Measurements from ENCODE around the gene OPTC.

The OPTC gene

DNA sequence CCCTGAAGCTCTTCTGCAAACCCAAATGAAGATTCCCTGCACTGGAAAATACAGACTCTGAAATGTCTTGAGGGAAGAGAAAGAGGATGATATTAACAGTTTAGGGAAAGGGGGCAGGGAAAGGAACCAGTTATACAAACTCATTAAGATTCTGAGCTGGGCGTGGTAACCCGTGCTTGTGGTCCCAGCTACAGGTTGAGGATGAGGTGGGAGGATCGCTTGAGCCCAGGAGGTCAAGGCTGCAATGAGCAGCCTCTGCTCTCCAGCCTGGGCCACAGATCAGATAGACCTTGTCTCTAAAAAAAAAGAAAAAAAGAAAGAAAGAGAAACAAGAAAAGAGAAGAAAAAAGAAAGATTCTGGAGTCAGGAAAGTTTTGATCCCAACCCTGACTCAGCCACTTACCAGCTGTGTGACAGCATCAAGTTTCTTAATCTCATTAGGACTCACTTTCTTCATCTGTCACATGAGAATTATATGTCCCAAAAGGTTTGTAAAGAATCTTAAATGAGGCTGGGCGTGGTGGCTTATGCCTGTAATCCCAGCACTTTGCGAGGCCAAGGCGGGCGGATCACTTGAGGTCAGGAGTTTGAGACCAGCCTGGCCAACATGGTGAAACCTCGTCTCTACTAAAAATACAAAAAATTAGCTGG lies 53.9 kb downstream of the OPTC start:
- no peak overlapping the region for H2AK5ac ChIP-seq (ENCODE audit: low read length)
- H2BK120ac ChIP-seq (ENCODE audit: low read depth, low read length): no peak overlapping the region
- H3K36me3 ChIP-seq (ENCODE audit: control insufficient read depth, insufficient read depth, low read length): no peaks in the 10 kb centered on the region
- H3K9ac ChIP-seq (ENCODE audit: low read length): no peak overlapping the region
- H3K4ac ChIP-seq (ENCODE audit: low read depth, low read length): no peak overlapping the region
- no peak overlapping the region for H2BK5ac ChIP-seq (ENCODE audit: low read length)
- H3K18ac ChIP-seq (ENCODE audit: low read length): no peak overlapping the region
- no peak overlapping the region for H4K5ac ChIP-seq (ENCODE audit: low read length)
- no peaks in the 10 kb centered on the region for H3K79me1 ChIP-seq (ENCODE audit: low read length)
- WGBS (ENCODE audit: extremely low coverage, insufficient coverage, low lambda C conversion rate): no CpG with 5 or more reads among the region's 8 CpGs
- DNase-seq: no peak
- H3K4me2 ChIP-seq (ENCODE audit: low read length): no peak overlapping the region
- H3K23ac ChIP-seq (ENCODE audit: low read length): no peak overlapping the region
- no peak overlapping the region for H3K4me3 ChIP-seq (ENCODE audit: low read length)
- H3K27me3 ChIP-seq (ENCODE audit: insufficient read depth, low read length, poor library complexity): no peaks in the 10 kb centered on the region
- no peak overlapping the region for H4K8ac ChIP-seq (ENCODE audit: low read depth, low read length)
- H3K56ac ChIP-seq (ENCODE audit: low read length): no peak overlapping the region
- no peak overlapping the region for H3K27ac ChIP-seq (ENCODE audit: low read depth, low read length)
- no peaks in the 10 kb centered on the region for H3K79me2 ChIP-seq (ENCODE audit: control insufficient read depth, insufficient read depth, low read length)
- peaks cover 16% of the 10 kb centered on the region for H3K4me1 ChIP-seq (ENCODE audit: control insufficient read depth, low read depth, low read length)
- no peak overlapping the region for H2BK15ac ChIP-seq (replicated peaks; ENCODE audit: low read depth)

DNA sequence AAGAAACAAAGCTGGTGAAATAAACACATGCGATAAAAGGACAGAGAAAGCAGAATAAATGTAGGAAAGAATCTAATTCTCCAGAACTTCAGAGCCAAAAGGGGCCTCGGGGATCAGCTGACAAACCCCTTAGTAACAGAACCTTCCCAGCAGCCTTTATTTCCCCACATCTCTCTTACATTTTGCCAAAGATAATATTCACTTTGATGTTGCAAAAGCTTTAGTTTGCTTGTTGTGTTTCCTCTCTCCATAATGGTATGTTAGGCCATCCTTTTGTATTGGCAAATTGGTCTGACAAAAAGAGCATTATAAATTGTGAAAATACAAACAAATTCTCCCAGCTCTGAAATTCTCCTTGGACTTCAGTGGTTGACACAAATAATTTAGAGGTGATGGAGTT lies 54.9 kb downstream of the OPTC start:
- Histone ChIP-seq H2AK5ac (ENCODE audit: low read length) (no peak overlapping the region), H2BK120ac (ENCODE audit: low read depth, low read length) (no peak overlapping the region), H4K8ac (ENCODE audit: low read depth, low read length) (no peak overlapping the region), H3K79me1 (ENCODE audit: low read length) (no peaks in the 10 kb centered on the region), H3K9ac (ENCODE audit: low read length) (no peak overlapping the region), H2BK5ac (ENCODE audit: low read length) (no peak overlapping the region), H3K27me3 (ENCODE audit: insufficient read depth, low read length, poor library complexity) (no peaks in the 10 kb centered on the region), H3K79me2 (ENCODE audit: control insufficient read depth, insufficient read depth, low read length) (no peaks in the 10 kb centered on the region), H2BK15ac (replicated peaks; ENCODE audit: low read depth) (no peak overlapping the region), H4K5ac (ENCODE audit: low read length) (no peak overlapping the region), H3K56ac (ENCODE audit: low read length) (no peak overlapping the region), H3K4me2 (ENCODE audit: low read length) (no peak overlapping the region), H3K4me1 (ENCODE audit: control insufficient read depth, low read depth, low read length) (peaks cover 16% of the 10 kb centered on the region), H3K4ac (ENCODE audit: low read depth, low read length) (no peak overlapping the region), H3K27ac (ENCODE audit: low read depth, low read length) (no peak overlapping the region), H3K36me3 (ENCODE audit: control insufficient read depth, insufficient read depth, low read length) (no peaks in the 10 kb centered on the region), H3K18ac (ENCODE audit: low read length) (no peak overlapping the region), H3K23ac (ENCODE audit: low read length) (no peak overlapping the region), H3K4me3 (ENCODE audit: low read length) (no peak overlapping the region)
- no peak for DNase-seq
- no CpG with 5 or more reads among the region's 2 CpGs for WGBS (ENCODE audit: extremely low coverage, insufficient coverage, low lambda C conversion rate)

DNA sequence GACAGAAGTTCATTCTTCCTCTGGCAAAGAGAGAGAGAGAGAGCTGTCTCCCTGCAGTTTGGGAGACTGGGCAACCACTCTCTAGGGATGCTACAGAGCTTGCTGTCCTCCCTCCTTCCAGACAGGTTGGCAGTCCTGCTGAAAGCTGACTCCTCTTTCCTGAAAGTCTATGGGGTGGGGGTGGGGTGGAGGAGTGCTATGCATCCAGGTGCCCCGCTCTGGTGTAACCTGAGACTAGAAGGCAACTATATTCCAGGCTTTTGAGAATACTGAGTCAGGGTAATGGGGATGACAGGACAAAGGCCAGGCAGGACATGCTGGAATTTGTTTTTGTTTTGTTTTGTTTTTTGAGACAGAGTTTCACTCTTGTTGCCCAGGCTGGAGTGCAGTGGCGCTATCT lies 55.4 kb downstream of the OPTC start:
- Histone ChIP-seq H3K56ac (ENCODE audit: low read length) (no peak overlapping the region), H3K4me3 (ENCODE audit: low read length) (no peak overlapping the region), H2AK5ac (ENCODE audit: low read length) (no peak overlapping the region), H3K18ac (ENCODE audit: low read length) (no peak overlapping the region), H3K23ac (ENCODE audit: low read length) (no peak overlapping the region), H2BK120ac (ENCODE audit: low read depth, low read length) (no peak overlapping the region), H3K79me1 (ENCODE audit: low read length) (no peaks in the 10 kb centered on the region), H2BK5ac (ENCODE audit: low read length) (no peak overlapping the region), H3K27me3 (ENCODE audit: insufficient read depth, low read length, poor library complexity) (no peaks in the 10 kb centered on the region), H2BK15ac (replicated peaks; ENCODE audit: low read depth) (no peak overlapping the region), H3K4ac (ENCODE audit: low read depth, low read length) (no peak overlapping the region), H3K79me2 (ENCODE audit: control insufficient read depth, insufficient read depth, low read length) (no peaks in the 10 kb centered on the region), H4K8ac (ENCODE audit: low read depth, low read length) (no peak overlapping the region), H3K4me2 (ENCODE audit: low read length) (no peak overlapping the region), H3K9ac (ENCODE audit: low read length) (no peak overlapping the region), H3K27ac (ENCODE audit: low read depth, low read length) (no peak overlapping the region), H3K4me1 (ENCODE audit: control insufficient read depth, low read depth, low read length) (peaks cover 13% of the 10 kb centered on the region), H3K36me3 (ENCODE audit: control insufficient read depth, insufficient read depth, low read length) (no peaks in the 10 kb centered on the region), H4K5ac (ENCODE audit: low read length) (no peak overlapping the region)
- no CpG with 5 or more reads among the region's 2 CpGs for WGBS (ENCODE audit: extremely low coverage, insufficient coverage, low lambda C conversion rate)
- DNase-seq: peak; percentile 85

DNA sequence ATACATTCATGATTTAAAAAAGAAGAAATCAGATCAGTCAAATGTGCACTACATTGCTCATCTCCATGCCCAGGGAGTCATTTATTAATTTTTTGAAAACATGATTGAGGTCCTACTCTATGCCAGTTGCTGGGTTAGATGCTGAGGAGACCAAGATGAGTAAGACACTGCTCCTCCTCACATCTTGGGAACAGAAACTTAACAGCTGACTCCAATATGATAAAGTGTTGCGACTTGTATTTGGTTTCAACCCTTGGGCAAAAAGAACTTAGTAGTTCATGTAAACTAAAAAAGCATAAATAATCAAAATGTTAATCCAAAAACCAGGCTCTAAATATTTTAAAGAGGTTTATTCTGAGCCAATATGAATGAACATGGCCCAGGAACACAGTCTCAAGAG lies 56.9 kb downstream of the OPTC start:
- Histone ChIP-seq H3K79me1 (ENCODE audit: low read length) (no peaks in the 10 kb centered on the region), H3K36me3 (ENCODE audit: control insufficient read depth, insufficient read depth, low read length) (no peaks in the 10 kb centered on the region)
- WGBS (ENCODE audit: extremely low coverage, insufficient coverage, low lambda C conversion rate): no CpG with 5 or more reads among the region's 1 CpG

DNA sequence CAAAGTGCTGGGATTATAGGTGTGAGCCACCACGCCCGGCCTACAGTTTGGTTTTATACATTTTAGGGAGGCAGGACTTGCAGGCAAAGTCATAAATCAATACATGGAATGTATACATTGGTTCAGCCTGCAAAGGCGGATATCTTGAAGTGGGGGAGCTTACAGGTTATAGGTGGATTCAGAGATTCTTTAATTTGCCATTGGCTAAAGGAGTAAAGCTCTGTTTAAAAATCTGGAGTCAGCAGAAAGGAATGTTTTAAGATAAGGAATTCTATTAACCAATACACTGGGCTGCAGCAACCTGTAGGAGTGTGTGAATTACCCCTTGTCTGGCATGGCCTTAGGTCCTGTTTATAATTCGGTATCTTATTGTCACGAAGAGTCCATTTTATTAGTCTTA lies 57.6 kb downstream of the OPTC start:
- Histone ChIP-seq H3K27me3 (ENCODE audit: insufficient read depth, low read length, poor library complexity) (no peaks in the 10 kb centered on the region), H3K4me1 (ENCODE audit: control insufficient read depth, low read depth, low read length) (peaks cover 21% of the 10 kb centered on the region), H3K23ac (ENCODE audit: low read length) (no peak overlapping the region), H3K27ac (ENCODE audit: low read depth, low read length) (no peak overlapping the region), H3K4me2 (ENCODE audit: low read length) (no peak overlapping the region), H2BK120ac (ENCODE audit: low read depth, low read length) (no peak overlapping the region), H3K18ac (ENCODE audit: low read length) (no peak overlapping the region), H4K5ac (ENCODE audit: low read length) (no peak overlapping the region), H3K9ac (ENCODE audit: low read length) (no peak overlapping the region), H3K56ac (ENCODE audit: low read length) (no peak overlapping the region), H2AK5ac (ENCODE audit: low read length) (no peak overlapping the region), H3K4me3 (ENCODE audit: low read length) (no peak overlapping the region), H3K79me2 (ENCODE audit: control insufficient read depth, insufficient read depth, low read length) (no peaks in the 10 kb centered on the region), H3K36me3 (ENCODE audit: control insufficient read depth, insufficient read depth, low read length) (no peaks in the 10 kb centered on the region), H2BK15ac (replicated peaks; ENCODE audit: low read depth) (no peak overlapping the region), H3K79me1 (ENCODE audit: low read length) (no peaks in the 10 kb centered on the region), H2BK5ac (ENCODE audit: low read length) (no peak overlapping the region), H4K8ac (ENCODE audit: low read depth, low read length) (no peak overlapping the region), H3K4ac (ENCODE audit: low read depth, low read length) (no peak overlapping the region)
- no CpG with 5 or more reads among the region's 5 CpGs for WGBS (ENCODE audit: extremely low coverage, insufficient coverage, low lambda C conversion rate)
- peak; percentile 92 for DNase-seq

More for the DNA sequence above, 56.9 kb downstream of the OPTC start:
- Histone ChIP-seq H3K4me2 (ENCODE audit: low read length) (no peak overlapping the region), H3K56ac (ENCODE audit: low read length) (no peak overlapping the region), H3K9ac (ENCODE audit: low read length) (no peak overlapping the region), H3K18ac (ENCODE audit: low read length) (no peak overlapping the region), H2BK15ac (replicated peaks; ENCODE audit: low read depth) (no peak overlapping the region), H3K4ac (ENCODE audit: low read depth, low read length) (no peak overlapping the region), H2BK120ac (ENCODE audit: low read depth, low read length) (no peak overlapping the region), H3K27me3 (ENCODE audit: insufficient read depth, low read length, poor library complexity) (no peaks in the 10 kb centered on the region), H3K4me3 (ENCODE audit: low read length) (no peak overlapping the region), H3K27ac (ENCODE audit: low read depth, low read length) (no peak overlapping the region), H2AK5ac (ENCODE audit: low read length) (no peak overlapping the region), H3K4me1 (ENCODE audit: control insufficient read depth, low read depth, low read length) (peaks cover 14% of the 10 kb centered on the region), H4K8ac (ENCODE audit: low read depth, low read length) (no peak overlapping the region), H3K79me2 (ENCODE audit: control insufficient read depth, insufficient read depth, low read length) (no peaks in the 10 kb centered on the region), H4K5ac (ENCODE audit: low read length) (no peak overlapping the region), H2BK5ac (ENCODE audit: low read length) (no peak overlapping the region), H3K23ac (ENCODE audit: low read length) (no peak overlapping the region)
- DNase-seq: no peak

DNA sequence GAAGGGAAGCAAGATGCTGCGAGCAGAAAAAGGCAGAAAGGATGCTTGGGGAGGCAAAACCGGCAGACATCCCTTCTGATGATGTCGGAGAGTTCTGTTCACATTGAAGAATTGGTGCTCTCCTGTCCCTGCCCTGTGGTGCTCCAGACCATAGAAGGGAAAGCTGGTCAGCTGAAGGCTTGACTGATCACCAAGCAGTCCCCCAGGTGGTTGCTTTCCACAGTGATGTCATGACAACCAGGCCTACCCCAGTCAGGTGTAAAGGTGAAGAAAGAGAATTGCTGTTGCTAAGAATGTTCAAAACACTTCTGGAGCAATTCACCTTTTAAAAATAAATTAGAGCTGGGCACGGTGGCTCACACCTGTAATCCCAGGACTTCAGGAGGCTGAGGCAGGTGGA lies 59.5 kb downstream of the OPTC start:
- Histone ChIP-seq H3K4me1 (ENCODE audit: control insufficient read depth, low read depth, low read length) (peaks cover 33% of the 10 kb centered on the region), H2BK15ac (replicated peaks; ENCODE audit: low read depth) (no peak overlapping the region)
- DNase-seq: no peak

More for the DNA sequence above, 59.5 kb downstream of the OPTC start:
- Histone ChIP-seq H2BK120ac (ENCODE audit: low read depth, low read length) (no peak overlapping the region), H3K4me3 (ENCODE audit: low read length) (no peak overlapping the region), H2BK5ac (ENCODE audit: low read length) (no peak overlapping the region), H3K79me1 (ENCODE audit: low read length) (no peaks in the 10 kb centered on the region), H2AK5ac (ENCODE audit: low read length) (no peak overlapping the region), H3K9ac (ENCODE audit: low read length) (no peak overlapping the region), H3K18ac (ENCODE audit: low read length) (no peak overlapping the region), H3K56ac (ENCODE audit: low read length) (no peak overlapping the region), H3K27ac (ENCODE audit: low read depth, low read length) (no peak overlapping the region), H3K4me2 (ENCODE audit: low read length) (no peak overlapping the region), H4K5ac (ENCODE audit: low read length) (no peak overlapping the region), H3K36me3 (ENCODE audit: control insufficient read depth, insufficient read depth, low read length) (no peaks in the 10 kb centered on the region), H3K4ac (ENCODE audit: low read depth, low read length) (no peak overlapping the region), H4K8ac (ENCODE audit: low read depth, low read length) (no peak overlapping the region), H3K23ac (ENCODE audit: low read length) (no peak overlapping the region), H3K79me2 (ENCODE audit: control insufficient read depth, insufficient read depth, low read length) (no peaks in the 10 kb centered on the region), H3K27me3 (ENCODE audit: insufficient read depth, low read length, poor library complexity) (no peaks in the 10 kb centered on the region)
- WGBS (ENCODE audit: extremely low coverage, insufficient coverage, low lambda C conversion rate): no CpG with 5 or more reads among the region's 4 CpGs
